ENCODE results near the gene C10orf90.

The C10orf90 gene

GRCh38 chr10:126544565-126544964, 125.9 kb downstream of the C10orf90 start:
- Histone ChIP-seq H3K9me3 (no peaks in the 10 kb centered on the region), H3K4me3 (ENCODE audit: low read depth in 1 of 2, low read length in 1 of 2) (no peak overlapping the region), H3K27me3 (no peaks in the 10 kb centered on the region), H3K36me3 (no peaks in the 10 kb centered on the region), H3K27ac (no peak overlapping the region), H3K4me1 (ENCODE audit: control insufficient read depth in 1 of 2, insufficient read depth in 1 of 2, low read depth in 1 of 2, low read length in 1 of 2) (no peaks in the 10 kb centered on the region)
- TF ChIP-seq, protein P1, sequence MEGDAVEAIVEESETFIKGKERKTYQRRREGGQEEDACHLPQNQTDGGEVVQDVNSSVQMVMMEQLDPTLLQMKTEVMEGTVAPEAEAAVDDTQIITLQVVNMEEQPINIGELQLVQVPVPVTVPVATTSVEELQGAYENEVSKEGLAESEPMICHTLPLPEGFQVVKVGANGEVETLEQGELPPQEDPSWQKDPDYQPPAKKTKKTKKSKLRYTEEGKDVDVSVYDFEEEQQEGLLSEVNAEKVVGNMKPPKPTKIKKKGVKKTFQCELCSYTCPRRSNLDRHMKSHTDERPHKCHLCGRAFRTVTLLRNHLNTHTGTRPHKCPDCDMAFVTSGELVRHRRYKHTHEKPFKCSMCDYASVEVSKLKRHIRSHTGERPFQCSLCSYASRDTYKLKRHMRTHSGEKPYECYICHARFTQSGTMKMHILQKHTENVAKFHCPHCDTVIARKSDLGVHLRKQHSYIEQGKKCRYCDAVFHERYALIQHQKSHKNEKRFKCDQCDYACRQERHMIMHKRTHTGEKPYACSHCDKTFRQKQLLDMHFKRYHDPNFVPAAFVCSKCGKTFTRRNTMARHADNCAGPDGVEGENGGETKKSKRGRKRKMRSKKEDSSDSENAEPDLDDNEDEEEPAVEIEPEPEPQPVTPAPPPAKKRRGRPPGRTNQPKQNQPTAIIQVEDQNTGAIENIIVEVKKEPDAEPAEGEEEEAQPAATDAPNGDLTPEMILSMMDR (IDR thresholded peaks at IDR 0.05), result no peak

DNA sequence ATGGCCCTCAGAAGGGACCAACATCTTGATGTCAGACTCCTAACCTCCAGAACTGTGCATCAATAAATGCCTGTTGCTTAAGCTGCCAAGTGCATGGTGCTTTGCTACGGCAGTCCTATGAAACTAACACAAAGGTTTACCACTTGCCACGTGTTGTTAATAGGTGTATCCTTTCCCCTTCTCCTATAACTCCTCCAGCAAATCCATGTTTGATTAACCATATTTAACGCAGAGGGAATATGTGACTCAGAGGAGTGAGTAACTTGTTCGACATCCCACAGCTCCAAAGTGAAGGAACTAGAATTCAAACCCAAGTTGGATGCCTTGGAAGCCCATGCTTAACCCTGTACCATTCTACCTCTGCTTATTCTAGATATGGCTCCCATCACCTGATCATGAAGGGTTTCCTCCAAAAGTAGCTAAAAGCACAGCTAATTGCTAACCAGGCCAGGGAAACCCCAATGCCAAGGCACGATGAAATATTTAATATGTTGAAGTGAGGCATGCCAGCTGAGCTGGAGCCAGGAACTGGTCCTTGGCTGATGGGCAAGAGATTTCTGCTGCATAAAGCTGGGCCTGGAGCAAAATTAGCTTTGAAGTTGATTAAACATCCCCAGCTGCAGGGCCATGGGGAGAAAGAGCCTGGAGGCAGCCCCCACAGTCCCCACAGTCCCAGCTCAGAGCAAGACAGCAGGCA, 131.9 kb downstream of the C10orf90 start:
- no peaks in the 10 kb centered on the region for H3K4me1 ChIP-seq (ENCODE audit: control insufficient read depth in 1 of 2, insufficient read depth in 1 of 2, low read depth in 1 of 2, low read length in 1 of 2)
- H3K27ac ChIP-seq, result no peak overlapping the region
- TF ChIP-seq, protein P1 (IDR thresholded peaks at IDR 0.05), result no peak
- H3K27me3 ChIP-seq, result no peaks in the 10 kb centered on the region
- H3K9me3 ChIP-seq, result no peaks in the 10 kb centered on the region
- no peaks in the 10 kb centered on the region for H3K36me3 ChIP-seq
- no peak overlapping the region for H3K4me3 ChIP-seq (ENCODE audit: low read depth in 1 of 2, low read length in 1 of 2)

GRCh38 chr10:126536656-126537055, 133.8 kb downstream of the C10orf90 start:
- Histone ChIP-seq H3K27me3 (no peaks in the 10 kb centered on the region), H3K4me1 (ENCODE audit: control insufficient read depth in 1 of 2, insufficient read depth in 1 of 2, low read depth in 1 of 2, low read length in 1 of 2) (no peaks in the 10 kb centered on the region)

GRCh38 chr10:126536148-126536547, 134.3 kb downstream of the C10orf90 start:
- TF ChIP-seq, protein P1 (IDR thresholded peaks at IDR 0.05), result no peak
- H3K4me1 ChIP-seq (ENCODE audit: control insufficient read depth in 1 of 2, insufficient read depth in 1 of 2, low read depth in 1 of 2, low read length in 1 of 2), result no peaks in the 10 kb centered on the region

More at GRCh38 chr10:126536656-126537055, 133.8 kb downstream of the C10orf90 start:
- H3K27ac ChIP-seq, result no peak overlapping the region
- H3K9me3 ChIP-seq, result no peaks in the 10 kb centered on the region
- no peak overlapping the region for H3K4me3 ChIP-seq (ENCODE audit: low read depth in 1 of 2, low read length in 1 of 2)
- TF ChIP-seq, protein P1 (IDR thresholded peaks at IDR 0.05), result no peak
- no peaks in the 10 kb centered on the region for H3K36me3 ChIP-seq

DNA sequence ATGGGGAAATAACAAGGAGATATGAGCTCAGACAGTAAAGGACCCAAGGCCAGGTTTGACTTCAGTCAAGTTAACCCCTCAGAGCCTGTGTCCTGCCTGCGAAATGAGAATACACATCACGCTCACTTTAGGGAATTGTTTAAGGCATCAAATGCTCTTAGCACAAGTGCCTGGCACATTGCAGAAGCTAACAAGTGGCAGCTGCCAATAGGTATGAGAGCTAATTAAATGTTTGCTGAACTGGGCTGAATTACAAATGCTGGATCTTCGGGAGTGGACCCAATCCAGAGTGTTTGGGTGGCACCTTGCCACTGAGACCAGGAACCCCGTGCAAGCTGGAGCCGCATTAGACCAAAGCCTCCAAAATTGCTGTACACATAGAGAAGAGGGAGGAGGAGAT, 136.8 kb downstream of the C10orf90 start:
- no peaks in the 10 kb centered on the region for H3K36me3 ChIP-seq

More at GRCh38 chr10:126536148-126536547, 134.3 kb downstream of the C10orf90 start:
- Histone ChIP-seq H3K27me3 (no peaks in the 10 kb centered on the region), H3K27ac (no peak overlapping the region), H3K9me3 (no peaks in the 10 kb centered on the region), H3K36me3 (no peaks in the 10 kb centered on the region), H3K4me3 (ENCODE audit: low read depth in 1 of 2, low read length in 1 of 2) (no peak overlapping the region)

More for the DNA sequence above, 136.8 kb downstream of the C10orf90 start:
- no peaks in the 10 kb centered on the region for H3K27me3 ChIP-seq
- no peaks in the 10 kb centered on the region for H3K9me3 ChIP-seq
- no peaks in the 10 kb centered on the region for H3K4me1 ChIP-seq (ENCODE audit: control insufficient read depth in 1 of 2, insufficient read depth in 1 of 2, low read depth in 1 of 2, low read length in 1 of 2)
- H3K4me3 ChIP-seq (ENCODE audit: low read depth in 1 of 2, low read length in 1 of 2), result no peak overlapping the region
- TF ChIP-seq, protein P1 (IDR thresholded peaks at IDR 0.05), result no peak
- H3K27ac ChIP-seq, result no peak overlapping the region

Data from neutrophil (primary cell).